HEK293 (cell line): ENCODE data around the gene GSPT1.

Source experiments
- CTCF ChIA-PET: fragments of 350-600 bp; formaldehyde crosslinking; extraction: SDS; loops from one replicate; lab custom pipeline; 2021; ENCODE audit warnings: antibody characterized with exemption; lab: Yijun Ruan, JAX
- POLR2A ChIA-PET: fragments of 300-600 bp; formaldehyde crosslinking; extraction: SDS; loops from one replicate; lab custom pipeline; 2020; ENCODE audit warnings: antibody characterized with exemption, inconsistent platforms; lab: Yijun Ruan, JAX
- H3K27ac ChIP-seq: fragments of 200-500 bp; sonication (Bioruptor generic); 2 replicates; pipeline ENCODE4 v1.5.1; 2014; ENCODE audit warnings: low read depth, low read length, control low read depth, inconsistent platforms; ENCODE audit errors: extremely low read depth
- H3K36me3 ChIP-seq, 2 experiments: fragments of 200-500 bp in 1 of 2; sonication (Bioruptor generic) in 1 of 2; 1 replicate in 1 of 2; 2 replicates in 1 of 2; pipeline ENCODE4 v1.5.1; 2014 to 2017; ENCODE audit warnings: inconsistent platforms in 2 of 2, low read length in 2 of 2; ENCODE audit not compliant: control insufficient read depth in 2 of 2, insufficient read depth in 1 of 2
- H3K4me1 ChIP-seq: fragments of 200-500 bp; sonication (Bioruptor generic); 2 replicates; pipeline ENCODE4 v1.5.1; 2014; ENCODE audit warnings: mild to moderate bottlenecking, low read length, inconsistent platforms; ENCODE audit not compliant: control insufficient read depth, insufficient read depth
- H3K4me3 ChIP-seq: 2 replicates; pipeline ENCODE4 v1.5.1; 2011; ENCODE audit warnings: low read depth, mild to moderate bottlenecking, control low read depth, low read length, moderate library complexity
- H3K9me3 ChIP-seq: fragments of 200-500 bp; sonication (Bioruptor generic); 2 replicates; pipeline ENCODE4 v1.5.1; 2014; ENCODE audit warnings: low read depth, low read length, inconsistent platforms; ENCODE audit not compliant: control insufficient read depth, insufficient read depth
- CTCF ChIP-seq: fragments of 450-650 bp; formaldehyde crosslinking; IDR thresholded peaks from 2 replicates; pipeline ENCODE4 v1.5.1; 2016; ENCODE audit warnings: missing biosample characterization, missing genetic modification characterization
- GLIS1 ChIP-seq: fragments of 450-650 bp; formaldehyde crosslinking; IDR thresholded peaks from 2 replicates; pipeline ENCODE4 v1.5.1; 2016; ENCODE audit warnings: missing biosample characterization, missing genetic modification characterization
- GLIS2 ChIP-seq: fragments of 450-650 bp; formaldehyde crosslinking; IDR thresholded peaks from 2 replicates; pipeline ENCODE4 v1.5.1; 2016; ENCODE audit warnings: missing biosample characterization, missing genetic modification characterization
- PATZ1 ChIP-seq: fragments of 450-650 bp; formaldehyde crosslinking; IDR thresholded peaks from 2 replicates; pipeline ENCODE4 v1.5.1; 2016; ENCODE audit warnings: missing biosample characterization, missing genetic modification characterization
- PRDM10 ChIP-seq: fragments of 450-650 bp; formaldehyde crosslinking; IDR thresholded peaks from 2 replicates; pipeline ENCODE4 v1.5.1; 2016; ENCODE audit warnings: missing biosample characterization, missing genetic modification characterization
- SETDB1 ChIP-seq: IDR thresholded peaks from one replicate; pipeline ENCODE4 v1.6.1; 2017; ENCODE audit warnings: mild to moderate bottlenecking, low read length, moderate library complexity, mixed read lengths; ENCODE audit not compliant: insufficient read length
- ZBTB48 ChIP-seq: fragments of 450-650 bp; formaldehyde crosslinking; IDR thresholded peaks from 2 replicates; pipeline ENCODE4 v1.5.1; 2016; ENCODE audit warnings: missing biosample characterization, missing genetic modification characterization
- ZFP37 ChIP-seq: fragments of 450-650 bp; formaldehyde crosslinking; IDR thresholded peaks from 2 replicates; pipeline ENCODE4 v1.5.1; 2016; ENCODE audit warnings: missing biosample characterization, missing genetic modification characterization
- ZNF10 ChIP-seq: fragments of 450-650 bp; formaldehyde crosslinking; IDR thresholded peaks from 2 replicates; pipeline ENCODE4 v1.5.1; 2017; ENCODE audit warnings: missing biosample characterization, missing genetic modification characterization
- ZNF112 ChIP-seq: fragments of 450-650 bp; formaldehyde crosslinking; IDR thresholded peaks from 2 replicates; pipeline ENCODE4 v1.5.0; 2017; ENCODE audit warnings: missing biosample characterization, missing genetic modification characterization
- ZNF133 ChIP-seq: fragments of 450-650 bp; formaldehyde crosslinking; IDR thresholded peaks from 2 replicates; pipeline ENCODE4 v1.5.1; 2016; ENCODE audit warnings: missing biosample characterization, missing genetic modification characterization
- ZNF175 ChIP-seq: fragments of 450-650 bp; formaldehyde crosslinking; IDR thresholded peaks from 2 replicates; pipeline ENCODE4 v1.5.1; 2016; ENCODE audit warnings: missing biosample characterization, missing genetic modification characterization
- ZNF184 ChIP-seq: fragments of 450-650 bp; IDR thresholded peaks from 2 replicates; pipeline ENCODE4 v1.5.1; 2018; ENCODE audit warnings: missing biosample characterization, mild to moderate bottlenecking, missing genetic modification characterization
- ZNF23 ChIP-seq: fragments of 450-650 bp; formaldehyde crosslinking; IDR thresholded peaks from 2 replicates; pipeline ENCODE4 v1.5.1; 2016; ENCODE audit warnings: missing biosample characterization, missing genetic modification characterization, borderline replicate concordance
- ZNF248 ChIP-seq: fragments of 450-650 bp; formaldehyde crosslinking; IDR thresholded peaks from 2 replicates; pipeline ENCODE4 v1.5.1; 2017; ENCODE audit warnings: missing biosample characterization, missing genetic modification characterization
- ZNF266 ChIP-seq: fragments of 450-650 bp; formaldehyde crosslinking; IDR thresholded peaks from 2 replicates; pipeline ENCODE4 v1.5.1; 2016; ENCODE audit warnings: missing biosample characterization, missing genetic modification characterization, low read depth
- ZNF280D ChIP-seq: fragments of 450-650 bp; formaldehyde crosslinking; IDR thresholded peaks from 2 replicates; pipeline ENCODE4 v1.5.1; 2016; ENCODE audit warnings: missing biosample characterization, missing genetic modification characterization
- ZNF302 ChIP-seq: fragments of 450-650 bp; formaldehyde crosslinking; IDR thresholded peaks from 2 replicates; pipeline ENCODE4 v1.5.1; 2016; ENCODE audit warnings: missing biosample characterization, missing genetic modification characterization, low read depth
- ZNF433 ChIP-seq: fragments of 450-650 bp; formaldehyde crosslinking; IDR thresholded peaks from 2 replicates; pipeline ENCODE4 v1.5.1; 2016; ENCODE audit warnings: missing biosample characterization, missing genetic modification characterization, low read depth
- ZNF580 ChIP-seq: fragments of 450-650 bp; formaldehyde crosslinking; IDR thresholded peaks from 2 replicates; pipeline ENCODE4 v1.5.1; 2016; ENCODE audit warnings: missing biosample characterization, missing genetic modification characterization
- ZNF629 ChIP-seq: fragments of 450-650 bp; formaldehyde crosslinking; IDR thresholded peaks from 2 replicates; pipeline ENCODE4 v1.5.1; 2017; ENCODE audit warnings: missing biosample characterization, missing genetic modification characterization
- ZNF654 ChIP-seq: fragments of 450-650 bp; formaldehyde crosslinking; IDR thresholded peaks from 2 replicates; pipeline ENCODE4 v1.5.1; 2016; ENCODE audit warnings: low read depth, missing biosample characterization, missing genetic modification characterization
- ZNF747 ChIP-seq: fragments of 450-650 bp; formaldehyde crosslinking; IDR thresholded peaks from 2 replicates; pipeline ENCODE4 v1.5.1; 2016; ENCODE audit warnings: missing biosample characterization, missing genetic modification characterization
- ZNF776 ChIP-seq: fragments of 450-650 bp; formaldehyde crosslinking; IDR thresholded peaks from 2 replicates; pipeline ENCODE4 v1.5.0; 2017; ENCODE audit warnings: missing biosample characterization, missing genetic modification characterization, borderline replicate concordance
- ZSCAN16 ChIP-seq: fragments of 450-650 bp; formaldehyde crosslinking; IDR thresholded peaks from 2 replicates; pipeline ENCODE4 v1.5.1; 2016; ENCODE audit warnings: missing biosample characterization, missing genetic modification characterization

Gene GSPT1

GRCh38 chr16:11875721-11876120, 40.0 kb downstream of the GSPT1 start:
- no peak for TF ChIP-seq ZNF776
- no peak for TF ChIP-seq ZSCAN16 (tag by site-specific recombination)
- no peak for TF ChIP-seq ZNF302 (tag by site-specific recombination)
- no peak for TF ChIP-seq ZNF266 (tag by site-specific recombination)
- TF ChIP-seq ZFP37 (tag by site-specific recombination): no peak
- TF ChIP-seq ZNF112 (tag by site-specific recombination): no peak
- TF ChIP-seq ZNF580 (tag by site-specific recombination): no peak
- TF ChIP-seq ZNF280D: no peak
- TF ChIP-seq SETDB1: no peak
- TF ChIP-seq GLIS2 (tag by site-specific recombination): no peak
- no peak for TF ChIP-seq CTCF (tag by site-specific recombination)
- H3K4me1 ChIP-seq: peaks cover 10% of the 10 kb centered on the region
- CTCF ChIA-PET: no interaction called here
- H3K9me3 ChIP-seq: no peaks in the 10 kb centered on the region
- H3K27ac ChIP-seq: no peak overlapping the region
- H3K4me3 ChIP-seq: no peak overlapping the region
- H3K36me3 ChIP-seq: peaks cover 49 to 77% of the 10 kb centered on the region in 2 experiments
- POLR2A ChIA-PET: interaction anchor here (0.6 kb wide), 1 partner anchor 8 kb away, joined by 3 read pairs; no protein-coding TSS in a partner anchor

- H3K36me3 ChIP-seq: peaks cover 30 to 66% of the 10 kb centered on the region in 2 experiments
- CTCF ChIA-PET: no interaction called here
- peaks cover 14% of the 10 kb centered on the region for H3K4me1 ChIP-seq
- H3K27ac ChIP-seq: no peak overlapping the region
- POLR2A ChIA-PET: no interaction called here
- no peaks in the 10 kb centered on the region for H3K9me3 ChIP-seq
- H3K4me3 ChIP-seq: no peak overlapping the region
- TF ChIP-seq ZNF23 (tag by site-specific recombination) (no peak), ZNF133 (tag by site-specific recombination) (no peak), ZNF433 (no peak), ZNF654 (0 out of 2 replicates have a peak, but pooled peaks have one; percentile 16), PRDM10 (tag by site-specific recombination) (no peak), ZNF10 (no peak), ZNF184 (tag by site-specific recombination) (no peak), ZNF747 (no peak), ZBTB48 (tag by site-specific recombination) (no peak), ZNF175 (tag by site-specific recombination) (no peak), ZNF629 (tag by site-specific recombination) (no peak; the same call in 1 of the 2 replicates), GLIS1 (tag by site-specific recombination) (no peak), ZNF248 (tag by site-specific recombination) (no peak), GLIS2 (tag by site-specific recombination) (no peak), PATZ1 (tag by site-specific recombination) (0 out of 2 replicates have a peak, but pooled peaks have one; percentile 46)
Observed at GRCh38 chr16:11871193-11871592, 44.6 kb downstream of the GSPT1 start.
